RWPE2 (cell line): ENCODE results near the gene CSE1L.
"Not testable (repeated sequence)": the region's sequence is repeated elsewhere in the genome, so short reads cannot be mapped to it uniquely, and the experiment has no call there.

Experiments used
- ATAC-seq: fragments of 200-7000 bp; cut with Tn5 transposase; 3 replicates; pipeline ENCODE4 v1.9.1; 2021; ENCODE audit warnings: low read depth
- DNase-seq: peaks from one replicate; pipeline ENCODE4 v3.0.0-alpha.2; 2020; ENCODE audit warnings: low spot score
- H3K27ac ChIP-seq: fragments of 450-650 bp; 2 replicates; pipeline ENCODE4 v1.5.1; 2017; ENCODE audit warnings: mild to moderate bottlenecking; ENCODE audit not compliant: poor library complexity, severe bottlenecking
- H3K27me3 ChIP-seq: fragments of 250-450 bp; sonication (Bioruptor Pico); 2 replicates; pipeline ENCODE4 v1.5.1; 2021; ENCODE audit warnings: mild to moderate bottlenecking, moderate library complexity; ENCODE audit not compliant: insufficient read depth, poor library complexity, severe bottlenecking
- H3K36me3 ChIP-seq: fragments of 250-450 bp; sonication (Bioruptor Pico); 2 replicates; pipeline ENCODE4 v1.5.1; 2020; ENCODE audit warnings: low read depth, mild to moderate bottlenecking, moderate library complexity
- H3K4me1 ChIP-seq: fragments of 250-450 bp; sonication (Bioruptor Pico); 2 replicates; pipeline ENCODE4 v1.5.1; 2021; ENCODE audit warnings: mild to moderate bottlenecking, moderate library complexity; ENCODE audit not compliant: insufficient read depth, poor library complexity, severe bottlenecking
- H3K4me3 ChIP-seq: fragments of 250-450 bp; sonication (Bioruptor Pico); 2 replicates; pipeline ENCODE4 v1.5.1; 2021; ENCODE audit warnings: mild to moderate bottlenecking, moderate library complexity; ENCODE audit not compliant: severe bottlenecking
- H3K9me3 ChIP-seq: fragments of 250-450 bp; sonication (Bioruptor Pico); 2 replicates; pipeline ENCODE4 v1.5.1; 2021; ENCODE audit warnings: mild to moderate bottlenecking, moderate library complexity; ENCODE audit not compliant: severe bottlenecking
- TF ChIP-seq, protein P1 (sequence below): fragments of 450-650 bp; IDR thresholded peaks from one replicate; pipeline ENCODE4 v1.5.1; 2017; ENCODE audit warnings: mild to moderate bottlenecking, moderate library complexity; ENCODE audit not compliant: poor library complexity, severe bottlenecking

The CSE1L gene

DNA sequence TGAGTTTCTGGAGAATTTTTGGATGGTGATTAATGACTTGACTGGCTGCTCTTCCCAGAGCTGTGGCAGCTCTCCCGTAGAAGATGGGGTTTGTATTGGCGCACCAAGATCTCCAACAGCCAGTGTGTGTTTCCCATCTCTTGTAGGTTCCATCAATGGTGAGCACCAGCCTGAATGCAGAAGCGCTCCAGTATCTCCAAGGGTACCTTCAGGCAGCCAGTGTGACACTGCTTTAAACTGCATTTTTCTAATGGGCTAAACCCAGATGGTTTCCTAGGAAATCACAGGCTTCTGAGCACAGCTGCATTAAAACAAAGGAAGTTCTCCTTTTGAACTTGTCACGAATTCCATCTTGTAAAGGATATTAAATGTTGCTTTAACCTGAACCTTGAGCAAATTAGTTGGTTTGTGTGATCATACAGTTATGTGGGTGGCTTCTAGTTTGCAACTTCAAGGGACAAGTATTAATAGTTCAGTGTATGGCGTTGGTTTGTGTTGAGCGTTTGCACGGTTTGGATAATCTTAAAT is 50.2 kb downstream of the CSE1L start:
- TF ChIP-seq, protein P1, sequence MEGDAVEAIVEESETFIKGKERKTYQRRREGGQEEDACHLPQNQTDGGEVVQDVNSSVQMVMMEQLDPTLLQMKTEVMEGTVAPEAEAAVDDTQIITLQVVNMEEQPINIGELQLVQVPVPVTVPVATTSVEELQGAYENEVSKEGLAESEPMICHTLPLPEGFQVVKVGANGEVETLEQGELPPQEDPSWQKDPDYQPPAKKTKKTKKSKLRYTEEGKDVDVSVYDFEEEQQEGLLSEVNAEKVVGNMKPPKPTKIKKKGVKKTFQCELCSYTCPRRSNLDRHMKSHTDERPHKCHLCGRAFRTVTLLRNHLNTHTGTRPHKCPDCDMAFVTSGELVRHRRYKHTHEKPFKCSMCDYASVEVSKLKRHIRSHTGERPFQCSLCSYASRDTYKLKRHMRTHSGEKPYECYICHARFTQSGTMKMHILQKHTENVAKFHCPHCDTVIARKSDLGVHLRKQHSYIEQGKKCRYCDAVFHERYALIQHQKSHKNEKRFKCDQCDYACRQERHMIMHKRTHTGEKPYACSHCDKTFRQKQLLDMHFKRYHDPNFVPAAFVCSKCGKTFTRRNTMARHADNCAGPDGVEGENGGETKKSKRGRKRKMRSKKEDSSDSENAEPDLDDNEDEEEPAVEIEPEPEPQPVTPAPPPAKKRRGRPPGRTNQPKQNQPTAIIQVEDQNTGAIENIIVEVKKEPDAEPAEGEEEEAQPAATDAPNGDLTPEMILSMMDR = no peak
- DNase-seq (no peak), ATAC-seq (no peak; the same call in 2 of the 3 replicates)
- H3K36me3 ChIP-seq = peaks cover 98% of the 10 kb centered on the region
- no peak overlapping the region for H3K27ac ChIP-seq
- no peak overlapping the region for H3K4me3 ChIP-seq
- H3K27me3 ChIP-seq = no peaks in the 10 kb centered on the region
- H3K9me3 ChIP-seq = no peaks in the 10 kb centered on the region
- no peaks in the 10 kb centered on the region for H3K4me1 ChIP-seq

DNA sequence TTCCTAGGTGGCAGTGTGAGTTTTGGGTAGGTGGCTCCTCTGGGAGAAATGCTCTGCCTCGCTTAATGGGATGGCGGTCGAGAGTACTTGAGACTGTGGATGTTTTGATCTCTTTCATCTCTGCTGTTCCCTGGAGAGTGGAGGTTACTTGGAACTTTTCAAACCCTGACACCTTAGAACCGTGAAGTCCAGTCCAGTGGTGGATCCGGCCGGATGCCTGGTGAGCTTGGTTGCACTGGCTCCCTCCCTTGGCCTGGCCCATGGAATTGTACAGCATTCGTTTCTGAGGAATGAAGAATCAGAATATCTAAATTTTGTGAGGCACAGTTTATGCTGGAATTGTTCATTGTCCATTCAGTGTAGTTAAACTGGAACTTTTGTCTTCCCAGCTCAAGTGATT is 51.0 kb downstream of the CSE1L start:
- Histone ChIP-seq H3K4me1 (no peaks in the 10 kb centered on the region), H3K4me3 (no peak overlapping the region), H3K27me3 (no peaks in the 10 kb centered on the region), H3K9me3 (no peaks in the 10 kb centered on the region), H3K27ac (no peak overlapping the region), H3K36me3 (peaks cover 98% of the 10 kb centered on the region)
- no peak for DNase-seq
- TF ChIP-seq, protein P1 = peak; percentile 15
- ATAC-seq = no peak

DNA sequence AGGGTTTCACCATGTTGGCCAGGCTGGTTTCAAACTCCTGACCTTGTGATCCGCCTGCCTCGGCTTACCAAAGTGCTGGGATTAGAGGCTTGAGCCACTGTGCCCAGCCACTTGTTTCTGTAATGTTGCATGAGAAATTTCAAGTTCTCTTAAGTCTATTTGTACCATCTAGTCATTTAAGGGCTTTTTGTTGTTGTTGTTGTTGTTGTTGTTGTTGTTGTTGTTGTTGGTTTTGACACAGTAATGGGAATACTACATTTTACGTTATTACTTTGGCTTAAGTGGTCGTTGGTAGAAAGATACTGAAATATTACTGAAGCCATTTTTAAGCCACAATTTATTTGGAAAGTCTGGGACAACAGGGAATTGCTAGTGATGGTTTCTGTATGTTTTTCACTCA is 52.0 kb downstream of the CSE1L start:
- peaks cover 98% of the 10 kb centered on the region for H3K36me3 ChIP-seq
- ATAC-seq (no peak), DNase-seq (no peak)
- H3K27me3 ChIP-seq = no peaks in the 10 kb centered on the region
- H3K27ac ChIP-seq = no peak overlapping the region
- no peaks in the 10 kb centered on the region for H3K4me1 ChIP-seq
- no peak overlapping the region for H3K4me3 ChIP-seq
- TF ChIP-seq, protein P1 = no peak
- H3K9me3 ChIP-seq = no peaks in the 10 kb centered on the region

DNA sequence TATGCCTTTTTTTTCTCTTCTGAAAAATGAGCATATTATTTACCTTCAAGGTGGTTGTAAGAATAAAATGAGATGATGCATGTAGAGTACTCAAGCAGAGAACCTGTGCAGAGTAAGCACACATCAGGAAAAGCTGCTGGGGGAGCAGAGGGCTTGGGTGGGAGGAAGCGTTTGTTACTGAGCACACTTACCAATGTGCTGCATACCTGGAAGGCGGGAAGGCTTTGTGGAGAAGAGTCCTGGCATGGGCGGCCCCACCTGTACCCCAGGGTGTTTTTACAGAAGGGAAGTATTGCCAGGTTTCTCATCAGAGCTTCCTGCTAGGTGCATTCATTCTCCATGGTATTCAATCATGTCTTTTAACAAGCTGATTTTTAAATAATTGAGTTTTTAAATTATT is 52.9 kb downstream of the CSE1L start:
- no peaks in the 10 kb centered on the region for H3K27me3 ChIP-seq
- H3K27ac ChIP-seq = no peak overlapping the region
- ATAC-seq = no peak
- no peaks in the 10 kb centered on the region for H3K9me3 ChIP-seq
- peak; percentile 67 for DNase-seq
- no peaks in the 10 kb centered on the region for H3K4me1 ChIP-seq
- no peak overlapping the region for H3K4me3 ChIP-seq
- TF ChIP-seq, protein P1 = no peak
- H3K36me3 ChIP-seq = peaks cover 98% of the 10 kb centered on the region

DNA sequence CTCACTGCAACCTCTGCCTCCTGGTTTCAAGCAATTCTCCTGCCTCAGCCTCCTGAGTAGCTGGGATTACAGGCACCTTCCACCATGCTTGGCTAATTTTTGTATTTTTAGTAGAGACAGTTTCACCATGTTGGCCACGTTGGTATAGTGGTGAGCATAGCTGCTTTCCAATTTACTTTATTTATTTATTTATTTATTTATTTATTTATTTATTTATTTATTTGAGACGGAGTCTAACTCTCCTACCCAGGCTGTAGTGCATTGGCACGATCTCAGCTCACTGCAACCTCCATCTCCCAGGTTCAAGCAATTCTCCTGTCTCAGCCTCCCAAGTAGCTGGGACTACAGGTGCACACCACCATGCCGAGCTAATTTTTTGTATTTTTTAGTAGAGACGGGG is 54.2 kb downstream of the CSE1L start:
- DNase-seq, H3K4me1 ChIP-seq, H3K27ac ChIP-seq, H3K27me3 ChIP-seq, H3K9me3 ChIP-seq, ATAC-seq, H3K4me3 ChIP-seq: not testable (repeated sequence)
- peaks cover 93% of the 10 kb centered on the region for H3K36me3 ChIP-seq
